ENCODE measurements around the gene PLIN1.

PLIN1 gene

GRCh38 chr15:89664441-89665350 is 14.5 kb downstream of the PLIN1 start:
- in situ Hi-C loops (cut with MboI; ENCODE audit: low pct_unique_long_range_greater_than_20kb, low sequenced_read_pairs, unreplicated experiment), result no loop called here
- no peak for TF ChIP-seq CTCF (IDR thresholded peaks at IDR 0.05; ENCODE audit: extremely low read depth, insufficient read depth, missing control alignments)
- DNase-seq (ENCODE audit: low spot score), result no peak

- no peak for TF ChIP-seq CTCF (IDR thresholded peaks at IDR 0.05; ENCODE audit: extremely low read depth, insufficient read depth, missing control alignments)
- DNase-seq (ENCODE audit: low spot score), result no peak
- in situ Hi-C loops (cut with MboI; ENCODE audit: low pct_unique_long_range_greater_than_20kb, low sequenced_read_pairs, unreplicated experiment), result no loop called here
These were observed 16.1 kb downstream of the PLIN1 start for GRCh38 chr15:89662893-89663626.

GRCh38 chr15:89660556-89660955 is 18.6 kb downstream of the PLIN1 start:
- in situ Hi-C loops (cut with MboI; ENCODE audit: low pct_unique_long_range_greater_than_20kb, low sequenced_read_pairs, unreplicated experiment), result no loop called here
- no peak for TF ChIP-seq CTCF (IDR thresholded peaks at IDR 0.05; ENCODE audit: extremely low read depth, insufficient read depth, missing control alignments)
- no peak for DNase-seq (ENCODE audit: low spot score)

GRCh38 chr15:89659295-89659694 is 19.9 kb downstream of the PLIN1 start:
- in situ Hi-C loops (cut with MboI; ENCODE audit: low pct_unique_long_range_greater_than_20kb, low sequenced_read_pairs, unreplicated experiment), result no loop called here
- DNase-seq (ENCODE audit: low spot score), result no peak
- no peak for TF ChIP-seq CTCF (IDR thresholded peaks at IDR 0.05; ENCODE audit: extremely low read depth, insufficient read depth, missing control alignments)

GRCh38 chr15:89657686-89658200 is 21.4 kb downstream of the PLIN1 start:
- no peak for DNase-seq (ENCODE audit: low spot score)
- in situ Hi-C loops (cut with MboI; ENCODE audit: low pct_unique_long_range_greater_than_20kb, low sequenced_read_pairs, unreplicated experiment), result no loop called here
- TF ChIP-seq CTCF (IDR thresholded peaks at IDR 0.05; ENCODE audit: extremely low read depth, insufficient read depth, missing control alignments), result no peak

- no peak for TF ChIP-seq CTCF (IDR thresholded peaks at IDR 0.05; ENCODE audit: extremely low read depth, insufficient read depth, missing control alignments)
- no peak for DNase-seq (ENCODE audit: low spot score)
- in situ Hi-C loops (cut with MboI; ENCODE audit: low pct_unique_long_range_greater_than_20kb, low sequenced_read_pairs, unreplicated experiment), result no loop called here
These were observed 22.9 kb downstream of the PLIN1 start for GRCh38 chr15:89656116-89656815.
